Duodenal mucosa (tissue), 2 donors: ENCODE results near the gene OGFOD3.
"Not testable (repeated sequence)": the region's sequence is repeated elsewhere in the genome, so short reads cannot be mapped to it uniquely, and the experiment has no call there.

Experiments
- H3K27ac ChIP-seq: one replicate; pipeline ENCODE4 v1.7.0; 2013; ENCODE audit warnings: low read depth, low read length
- H3K27me3 ChIP-seq, 2 donors: one replicate each; pipeline ENCODE4 v1.7.0; 2013; ENCODE audit warnings: low read length in 2 of 2, control low read depth in 1 of 2; ENCODE audit not compliant: insufficient read depth in 2 of 2, control insufficient read depth in 1 of 2
- H3K36me3 ChIP-seq, 2 donors: one replicate each; pipeline ENCODE4 v1.7.0; 2013; ENCODE audit warnings: low read length in 2 of 2, control low read depth in 1 of 2; ENCODE audit not compliant: insufficient read depth in 2 of 2, control insufficient read depth in 1 of 2
- H3K4me1 ChIP-seq, 2 donors: one replicate each; pipeline ENCODE4 v1.7.0; 2013; ENCODE audit warnings: low read length in 2 of 2, control low read depth in 1 of 2; ENCODE audit not compliant: insufficient read depth in 2 of 2, control insufficient read depth in 1 of 2
- H3K4me3 ChIP-seq, 2 donors: one replicate each; pipeline ENCODE4 v1.7.0; 2013; ENCODE audit warnings: low read length in 2 of 2, low read depth in 1 of 2
- H3K9ac ChIP-seq, 2 donors: one replicate each; pipeline ENCODE4 v1.7.0; 2013; ENCODE audit warnings: low read length in 2 of 2, low read depth in 1 of 2
- H3K9me3 ChIP-seq, 2 donors: one replicate each; pipeline ENCODE4 v1.7.0; 2013; ENCODE audit warnings: low read length in 2 of 2, control low read depth in 1 of 2; ENCODE audit not compliant: control insufficient read depth in 1 of 2

OGFOD3 gene

DNA sequence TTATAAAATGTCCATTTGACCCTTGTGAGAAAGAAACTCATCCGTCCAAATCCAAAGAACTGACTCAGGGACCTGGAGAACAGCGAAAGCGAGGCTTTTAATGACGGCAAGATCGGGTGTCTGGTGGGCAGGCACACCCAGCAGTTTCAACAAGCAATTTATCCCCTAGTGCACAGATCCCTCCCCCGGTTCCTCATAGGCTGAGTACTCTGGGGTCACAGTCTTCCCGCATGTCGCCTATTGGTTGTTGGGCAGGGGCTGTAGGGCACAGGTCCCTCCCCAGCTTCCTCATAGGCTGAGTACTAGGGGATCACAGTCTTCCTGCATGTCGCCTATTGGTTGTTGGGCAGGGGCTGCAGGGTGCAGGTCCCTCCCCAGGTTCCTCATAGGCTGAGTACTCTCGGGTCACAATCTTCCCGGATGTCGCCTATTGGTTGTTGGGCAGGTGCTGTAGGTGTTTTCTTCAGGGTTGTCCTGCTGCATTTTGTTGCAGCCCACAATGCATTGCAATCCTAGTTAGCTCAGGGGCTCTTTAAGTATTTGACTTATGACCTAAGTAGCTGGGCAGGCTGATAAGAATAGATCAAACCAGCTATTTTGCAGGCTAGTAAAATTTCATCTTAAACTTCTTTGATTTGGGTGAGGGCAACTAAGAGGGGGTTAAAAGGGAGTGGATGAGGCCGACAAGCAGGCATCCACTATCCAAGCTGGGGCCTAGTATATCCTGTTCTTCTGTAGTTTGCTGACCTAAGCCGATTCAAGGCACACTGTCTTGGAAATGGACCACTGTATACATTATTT lies 50.5 kb downstream of the OGFOD3 start:
- no peak overlapping the region for H3K27ac ChIP-seq
- no peak overlapping the region for H3K9ac ChIP-seq
- no peaks in the 10 kb centered on the region for H3K36me3 ChIP-seq
- H3K27me3 ChIP-seq, result peaks cover 23 to 34% of the 10 kb centered on the region in 2 donors
- no peak overlapping the region for H3K4me3 ChIP-seq
- H3K4me1 ChIP-seq, result peaks cover 25 to 26% of the 10 kb centered on the region in 2 donors
- H3K9me3 ChIP-seq, result no peaks in the 10 kb centered on the region

DNA sequence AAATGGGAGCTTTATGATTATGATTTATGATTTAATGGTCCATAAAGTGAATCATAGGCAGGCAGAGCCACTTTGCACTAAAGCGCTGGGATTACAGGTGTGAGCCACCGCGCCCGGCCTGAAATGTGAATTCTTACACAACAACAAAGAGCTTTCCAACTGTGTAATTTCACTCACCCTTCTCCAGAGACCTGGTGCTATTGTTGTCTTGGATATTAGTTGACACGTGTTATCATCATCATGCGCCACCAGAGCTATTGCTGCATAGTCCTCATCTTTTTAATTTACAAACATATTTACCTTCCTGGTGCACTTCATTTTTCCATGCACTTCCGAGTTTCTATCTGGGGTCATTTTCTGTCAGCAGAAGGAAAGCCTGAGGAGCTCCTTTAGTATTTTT lies 51.6 kb downstream of the OGFOD3 start:
- Histone ChIP-seq H3K4me1 (peaks cover 15 to 20% of the 10 kb centered on the region in 2 donors), H3K9me3 (no peaks in the 10 kb centered on the region), H3K9ac (no peak overlapping the region), H3K27ac (no peak overlapping the region), H3K4me3 (no peak overlapping the region), H3K36me3 (no peaks in the 10 kb centered on the region), H3K27me3 (peaks cover 13 to 24% of the 10 kb centered on the region in 2 donors)

DNA sequence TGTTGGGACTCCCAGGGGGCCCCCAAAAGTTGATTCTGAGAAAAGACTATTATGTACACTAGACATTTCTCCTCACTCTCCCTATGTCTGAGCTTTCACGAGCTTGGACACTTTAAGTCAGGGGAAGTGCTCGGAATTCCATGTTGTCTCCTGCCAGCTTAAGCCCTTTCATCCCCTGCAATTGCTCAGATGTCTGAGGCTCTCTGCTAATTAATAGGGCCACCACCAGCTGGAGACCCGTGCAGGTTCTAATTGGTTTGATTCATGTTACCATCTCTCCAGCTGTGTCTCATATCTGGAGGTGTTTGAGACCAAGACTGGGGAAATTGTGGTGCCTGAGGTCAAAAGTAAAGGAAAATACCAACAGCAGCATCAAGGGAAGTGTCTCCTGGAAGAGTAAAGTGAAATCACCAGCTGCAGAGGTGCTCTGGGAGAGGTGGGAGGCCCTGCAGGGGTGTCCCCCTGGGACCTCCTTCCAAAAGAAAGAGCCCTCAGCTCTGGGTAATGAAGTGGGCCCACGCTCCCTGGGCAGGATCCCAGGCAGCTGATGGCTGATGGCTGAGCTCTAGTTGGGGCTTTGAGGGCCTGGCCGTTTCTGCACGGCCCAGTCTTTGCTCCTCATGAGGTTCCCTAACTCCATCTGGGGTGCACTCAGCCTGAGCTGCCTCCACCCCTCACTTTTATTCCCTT lies 52.6 kb downstream of the OGFOD3 start:
- no peaks in the 10 kb centered on the region for H3K36me3 ChIP-seq
- H3K27me3 ChIP-seq, result peaks cover 5 to 18% of the 10 kb centered on the region in 2 donors
- no peak overlapping the region for H3K4me3 ChIP-seq
- no peak overlapping the region for H3K9ac ChIP-seq
- no peak overlapping the region for H3K27ac ChIP-seq
- H3K4me1 ChIP-seq, result peaks cover 8 to 14% of the 10 kb centered on the region in 2 donors
- no peaks in the 10 kb centered on the region for H3K9me3 ChIP-seq

GRCh38 chr17:82361885-82362633 lies 56.3 kb downstream of the OGFOD3 start:
- Histone ChIP-seq H3K4me1 (peaks cover 5 to 7% of the 10 kb centered on the region in 2 donors), H3K27me3 (peaks cover 0 to 9% of the 10 kb centered on the region in 2 donors), H3K4me3 (no peak overlapping the region), H3K36me3 (no peaks in the 10 kb centered on the region), H3K9me3 (no peaks in the 10 kb centered on the region), H3K9ac (no peak overlapping the region), H3K27ac (no peak overlapping the region)

- not testable (repeated sequence) for H3K9me3 ChIP-seq, H3K36me3 ChIP-seq, H3K27ac ChIP-seq, H3K4me3 ChIP-seq, H3K9ac ChIP-seq, H3K27me3 ChIP-seq
- H3K4me1 ChIP-seq, result peaks cover 4 to 13% of the 10 kb centered on the region in 2 donors
Measured at GRCh38 chr17:82359451-82360074, 58.8 kb downstream of the OGFOD3 start.

- Histone ChIP-seq H3K4me3 (no peak within 1 kb of the TSS), H3K4me1 (peaks cover 4 to 13% of the 10 kb centered on the region in 2 donors)
Measured at GRCh38 chr17:82358465-82359350, 59.7 kb downstream of the OGFOD3 start, which contains the start of gene TEX19. TSS of gene TEX19 (plus strand) at chr17:82359247. CDS start at chr17:82362151, 2,904 bp downstream.

GRCh38 chr17:82357394-82357793 lies 61.0 kb downstream of the OGFOD3 start:
- H3K36me3 ChIP-seq, result no peaks in the 10 kb centered on the region
- no peak overlapping the region for H3K27ac ChIP-seq
- no peak overlapping the region for H3K9ac ChIP-seq
- H3K9me3 ChIP-seq, result no peaks in the 10 kb centered on the region
- peaks cover 4 to 13% of the 10 kb centered on the region in 2 donors for H3K4me1 ChIP-seq
- H3K27me3 ChIP-seq, result peaks cover 8% of the 10 kb centered on the region in 2 donors
- H3K4me3 ChIP-seq, result no peak overlapping the region

More at GRCh38 chr17:82358465-82359350, 59.7 kb downstream of the OGFOD3 start, which contains the start of gene TEX19:
- peaks cover 8% of the 10 kb centered on the region in 2 donors for H3K27me3 ChIP-seq
- H3K36me3 ChIP-seq, result no peaks in the 10 kb centered on the region
- no peaks in the 10 kb centered on the region for H3K9me3 ChIP-seq
- H3K9ac ChIP-seq, result no peak within 1 kb of the TSS
- H3K27ac ChIP-seq, result no peak within 1 kb of the TSS

- Histone ChIP-seq H3K27me3 (peaks cover 8% of the 10 kb centered on the region in 2 donors), H3K4me3 (no peak overlapping the region), H3K27ac (no peak overlapping the region), H3K4me1 (peaks cover 4 to 17% of the 10 kb centered on the region in 2 donors), H3K36me3 (no peaks in the 10 kb centered on the region), H3K9ac (no peak overlapping the region), H3K9me3 (no peaks in the 10 kb centered on the region)
Measured at GRCh38 chr17:82356845-82357355, 61.5 kb downstream of the OGFOD3 start.
